ENCODE results near the gene MANSC1. TPM values are rescaled to one million over a fixed set of nuclear protein-coding genes. Genes with fewer than 3 reads are reported as not detected.

The MANSC1 gene
- total RNA-seq, 1 experiment from 2014 or later: 9.1 TPM

GRCh38 chr12:12396694-12397093 is 46.7 kb upstream of the MANSC1 start:
- Histone ChIP-seq H4K5ac (ENCODE audit: insufficient read length, low read depth, low read length) (no peak overlapping the region), H2AK5ac (ENCODE audit: insufficient read length, low read length) (no peak overlapping the region), H3K23ac (ENCODE audit: insufficient read length, low read depth, low read length) (no peak overlapping the region), H4K91ac (ENCODE audit: insufficient read length, low read depth, low read length) (no peak overlapping the region), H3K9me3 (ENCODE audit: control insufficient read depth, low read depth, low read length) (no peaks in the 10 kb centered on the region), H3K9ac (ENCODE audit: extremely low read depth, insufficient read length, low read length) (no peak overlapping the region), H3K56ac (ENCODE audit: insufficient read length, low read depth, low read length) (no peak overlapping the region), H3K4me1 (ENCODE audit: insufficient read depth, low read length) (peaks cover 8% of the 10 kb centered on the region; the same call in 1 of the 2 replicates), H3K4ac (ENCODE audit: low read depth, low read length) (no peak overlapping the region), H2BK5ac (ENCODE audit: insufficient read length, low read length) (no peak overlapping the region), H3K14ac (ENCODE audit: insufficient read depth, low read length) (no peak overlapping the region), H3T11ph (ENCODE audit: low read length) (no peak overlapping the region), H3K18ac (ENCODE audit: insufficient read length, low read depth, low read length) (no peak overlapping the region), H2BK15ac (ENCODE audit: low read depth, low read length) (no peak overlapping the region), H4K8ac (replicated peaks; ENCODE audit: insufficient read length, low read depth, low read length) (no peak overlapping the region), H2BK12ac (ENCODE audit: insufficient read length, low read depth, low read length) (no peak overlapping the region), H3K23me2 (ENCODE audit: insufficient read length, low read depth, low read length, poor library complexity, severe bottlenecking) (no peaks in the 10 kb centered on the region), H2AFZ (ENCODE audit: low read length) (no peak overlapping the region), H4K20me1 (ENCODE audit: control insufficient read depth, insufficient read depth, insufficient read length) (no peaks in the 10 kb centered on the region), H2BK120ac (ENCODE audit: low read depth, low read length, poor library complexity, severe bottlenecking) (no peak overlapping the region), H3K79me1 (ENCODE audit: insufficient read depth, low read depth, low read length, poor library complexity, severe bottlenecking) (no peaks in the 10 kb centered on the region), H3K27me3 (ENCODE audit: insufficient read depth, low read length) (no peaks in the 10 kb centered on the region), H3K4me2 (ENCODE audit: insufficient read depth, insufficient read length, low read length) (no peak overlapping the region), H3K79me2 (ENCODE audit: insufficient read depth, low read length) (no peaks in the 10 kb centered on the region), H2BK20ac (ENCODE audit: low read depth, low read length, poor library complexity, severe bottlenecking) (no peak overlapping the region), H3K27ac (ENCODE audit: insufficient read length, low read depth, low read length) (no peak overlapping the region)
- H3K27ac Mint-ChIP-seq: no peak overlapping the region
- peaks cover 2 to 3% of the 10 kb centered on the region in 2 experiments; a peak in 1 of 5 replicates for H3K9me3 Mint-ChIP-seq
- no CpG with 5 or more reads among the region's 4 CpGs for WGBS (ENCODE audit: extremely low coverage, insufficient read length, low lambda C conversion rate)
- H3K36me3 Mint-ChIP-seq (ENCODE audit: insufficient read depth in 1 of 3, low read depth in 3 of 3): peaks cover 2 to 14% (median 2%) of the 10 kb centered on the region in 3 experiments; a peak in 4 of 7 replicates
- TF ChIP-seq CTCF (conservative IDR thresholded peaks at IDR 0.05): no peak
- H3K27me3 Mint-ChIP-seq (ENCODE audit: low read depth): no peaks in the 10 kb centered on the region
- no peak overlapping the region for H3K4me3 Mint-ChIP-seq
- DNase-seq: no peak
- H3K4me1 Mint-ChIP-seq: peaks cover 41 to 43% of the 10 kb centered on the region in 2 experiments
